G401.6 (cell line): Measurements from ENCODE around the gene CYB561D1.

ENCODE experiments used
- FAIRE-seq: peaks from 2 replicates; lab custom pipeline; 2012; peaks lifted over from hg19 to GRCh38; lab: Jason Lieb, UNC

The CYB561D1 gene

DNA sequence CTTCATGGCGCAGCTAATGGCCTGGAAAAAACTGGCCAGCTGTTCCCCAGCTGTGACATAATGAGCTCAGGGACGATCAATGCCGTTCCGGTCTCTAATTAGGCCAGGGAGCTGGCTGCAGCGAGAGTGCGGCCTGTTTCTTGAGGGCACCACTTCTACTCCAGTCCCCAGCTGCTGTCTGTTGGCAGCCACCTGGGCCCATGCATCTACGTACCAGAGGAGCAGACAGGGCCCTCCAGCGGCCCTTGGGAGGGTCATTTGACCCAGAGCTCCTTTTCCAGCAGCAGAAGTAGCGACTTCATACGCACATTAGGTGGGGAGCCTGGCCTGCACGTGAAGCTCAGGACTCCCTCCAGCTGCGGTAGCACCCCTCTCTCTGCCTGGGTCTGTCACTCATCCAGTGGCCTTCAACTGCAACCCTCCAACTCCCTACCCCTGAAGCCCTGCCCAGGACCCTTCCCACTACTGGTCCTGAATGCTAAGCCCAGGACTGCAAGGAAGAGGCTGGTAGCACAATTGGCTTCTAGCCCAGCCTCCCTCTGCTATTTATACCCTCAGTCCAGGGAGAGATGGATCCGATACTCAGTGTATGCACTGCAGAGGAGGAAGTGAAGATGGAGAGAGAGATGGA, 36.7 kb downstream of the CYB561D1 start:
- FAIRE-seq, result no peak

DNA sequence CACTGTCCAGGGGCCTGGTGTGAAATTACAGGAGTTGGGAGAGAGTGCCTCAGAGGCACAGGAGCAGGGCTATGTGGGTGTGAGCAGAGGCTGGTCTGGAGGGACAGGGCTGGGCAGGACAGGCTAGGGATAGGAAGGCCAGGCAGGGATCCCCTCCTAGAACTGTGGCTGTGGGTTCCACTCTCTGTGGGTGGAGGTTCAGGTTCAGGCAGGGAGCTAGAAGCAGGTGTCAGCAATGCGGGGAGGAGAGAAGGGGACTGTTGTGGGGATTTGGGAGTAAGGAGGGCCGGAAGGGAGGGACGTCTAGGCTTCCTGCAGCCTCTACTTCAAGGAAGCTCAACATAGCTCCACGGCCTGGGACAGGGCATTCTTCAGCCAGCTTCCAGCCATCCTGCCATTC, 37.5 kb downstream of the CYB561D1 start:
- no peak for FAIRE-seq

DNA sequence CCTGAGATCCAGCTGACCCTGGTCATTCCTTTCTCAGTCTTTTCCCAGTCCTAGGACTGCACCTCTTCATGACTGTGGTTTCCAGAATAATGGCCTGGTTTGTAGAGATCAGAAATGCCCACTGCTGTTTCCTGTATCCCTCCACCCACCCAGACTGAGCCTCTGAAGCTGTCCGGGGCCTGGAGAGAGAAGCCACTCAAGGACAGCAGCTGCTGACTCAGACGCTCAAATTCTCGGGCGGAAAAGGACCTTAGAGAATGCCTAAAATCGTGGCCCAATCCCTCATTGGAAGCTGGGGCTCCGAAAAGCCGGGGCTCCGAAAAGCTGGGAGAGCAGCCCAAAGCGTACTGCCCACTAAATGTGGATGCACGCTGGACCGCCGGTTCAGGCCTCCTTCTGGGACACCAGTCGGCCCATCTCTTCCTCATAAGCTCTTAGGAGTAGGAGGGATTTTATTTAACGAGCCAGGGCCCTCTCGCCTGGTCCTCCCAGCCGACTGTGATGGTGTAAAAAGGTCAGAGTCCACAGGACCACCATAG, 38.0 kb downstream of the CYB561D1 start:
- FAIRE-seq, result no peak

DNA sequence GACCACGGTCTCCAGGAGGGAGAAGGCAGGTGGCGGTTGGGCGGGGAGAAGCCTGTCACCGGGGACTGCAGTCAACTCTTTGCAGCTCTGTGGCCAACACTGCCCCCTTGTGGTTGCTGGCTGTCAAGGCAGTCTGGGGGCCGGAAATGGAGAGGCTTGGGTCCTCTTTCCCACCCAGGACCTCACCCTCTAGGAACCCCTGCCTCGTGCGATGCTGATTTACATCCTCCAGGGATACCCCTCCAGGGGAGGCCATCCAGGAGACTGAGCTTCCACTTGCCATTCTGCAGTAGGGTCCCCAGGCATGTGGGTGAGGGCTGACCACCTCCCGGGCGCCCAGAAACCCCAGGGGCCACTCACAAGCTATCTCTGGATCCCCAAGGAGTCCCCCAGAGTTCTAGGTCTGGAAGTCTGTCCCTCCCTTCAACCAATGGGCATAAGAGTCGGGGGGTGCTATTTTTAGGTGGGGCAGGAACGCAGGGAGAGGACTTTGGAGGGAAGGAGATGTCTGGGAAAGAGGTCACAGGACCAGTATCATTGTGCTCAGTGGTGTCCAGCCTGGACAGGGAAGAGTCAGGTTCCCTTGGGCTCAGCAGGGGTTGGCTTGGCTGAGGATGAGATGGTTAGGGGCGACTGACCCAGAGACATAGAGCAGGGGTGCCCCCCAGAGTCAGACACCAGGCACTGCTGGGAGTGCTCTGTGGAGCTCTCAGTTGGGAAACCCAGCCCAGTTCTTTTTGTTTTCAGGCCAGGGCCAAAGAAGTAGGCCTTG, 38.7 kb downstream of the CYB561D1 start:
- FAIRE-seq, result no peak

DNA sequence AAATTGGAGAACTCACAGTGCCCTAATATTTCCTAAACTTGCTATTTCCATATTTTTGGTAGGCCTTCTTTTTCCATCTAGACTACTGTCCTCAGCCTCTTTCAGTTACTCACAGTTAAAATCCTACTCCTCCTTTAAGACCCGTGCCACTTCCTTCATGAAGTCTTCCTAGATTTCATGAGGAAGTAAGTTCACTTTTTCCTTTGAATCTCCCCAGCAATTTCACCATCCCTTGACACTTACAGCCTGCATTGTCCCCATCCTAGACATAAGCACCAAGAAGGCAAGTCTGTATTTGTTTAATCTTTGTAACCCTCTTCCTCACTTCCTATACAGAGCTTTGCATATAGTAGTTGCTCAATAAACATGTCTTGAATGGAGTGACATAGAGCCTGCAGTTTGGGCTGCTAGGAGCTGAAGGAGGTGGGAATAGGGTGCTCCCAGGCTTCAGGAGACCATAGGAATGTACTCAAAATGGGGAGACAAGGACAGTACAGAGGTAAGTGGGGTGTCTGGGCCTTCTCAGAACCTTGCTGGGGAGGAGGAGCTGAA, 40.5 kb downstream of the CYB561D1 start:
- FAIRE-seq, result no peak

DNA sequence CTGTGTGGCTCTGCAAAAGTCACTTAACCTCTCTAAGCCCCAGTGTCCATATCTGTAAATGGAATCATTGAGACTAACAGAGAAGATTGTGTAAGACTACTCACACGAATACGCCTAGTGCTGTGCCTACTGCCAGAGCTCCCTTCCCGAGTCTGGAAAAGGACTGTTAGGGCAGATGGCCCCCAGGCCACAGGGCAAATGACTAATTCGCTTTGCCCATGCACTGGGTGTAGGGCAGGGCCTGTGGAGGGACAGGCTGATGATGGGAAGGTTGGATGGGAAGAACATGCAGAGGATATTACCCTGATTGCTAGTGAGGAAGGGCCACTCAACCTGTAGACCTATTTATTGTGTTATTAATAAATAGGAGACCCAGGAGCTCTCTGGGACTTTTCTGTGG, 41.6 kb downstream of the CYB561D1 start:
- FAIRE-seq, result no peak

DNA sequence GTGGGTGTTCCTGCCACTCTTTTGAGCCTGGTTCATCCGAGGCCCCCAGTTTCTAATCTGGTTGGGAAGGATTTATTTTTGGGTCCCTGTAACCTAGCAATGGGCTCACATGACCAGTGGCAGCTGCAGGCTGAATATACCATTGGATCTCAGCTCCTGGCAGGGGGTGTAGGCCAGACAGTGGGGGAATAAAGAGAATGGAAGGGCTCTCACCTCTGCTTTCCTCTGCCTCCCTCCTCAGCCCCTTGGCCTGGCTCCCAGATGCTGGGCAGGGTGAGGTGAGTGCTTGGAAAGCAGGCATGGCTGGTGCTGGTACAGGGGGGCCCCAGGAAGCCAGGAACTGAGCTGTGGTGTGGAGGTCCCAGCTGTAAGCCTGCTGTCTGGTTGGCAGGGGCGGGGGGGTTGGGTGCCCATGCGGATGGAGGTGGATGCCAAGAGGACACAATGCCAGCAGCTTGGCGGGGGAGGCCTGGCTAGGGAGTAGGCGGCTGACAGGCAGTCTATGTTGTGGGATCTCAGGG, 42.1 kb downstream of the CYB561D1 start:
- FAIRE-seq, result no peak

DNA sequence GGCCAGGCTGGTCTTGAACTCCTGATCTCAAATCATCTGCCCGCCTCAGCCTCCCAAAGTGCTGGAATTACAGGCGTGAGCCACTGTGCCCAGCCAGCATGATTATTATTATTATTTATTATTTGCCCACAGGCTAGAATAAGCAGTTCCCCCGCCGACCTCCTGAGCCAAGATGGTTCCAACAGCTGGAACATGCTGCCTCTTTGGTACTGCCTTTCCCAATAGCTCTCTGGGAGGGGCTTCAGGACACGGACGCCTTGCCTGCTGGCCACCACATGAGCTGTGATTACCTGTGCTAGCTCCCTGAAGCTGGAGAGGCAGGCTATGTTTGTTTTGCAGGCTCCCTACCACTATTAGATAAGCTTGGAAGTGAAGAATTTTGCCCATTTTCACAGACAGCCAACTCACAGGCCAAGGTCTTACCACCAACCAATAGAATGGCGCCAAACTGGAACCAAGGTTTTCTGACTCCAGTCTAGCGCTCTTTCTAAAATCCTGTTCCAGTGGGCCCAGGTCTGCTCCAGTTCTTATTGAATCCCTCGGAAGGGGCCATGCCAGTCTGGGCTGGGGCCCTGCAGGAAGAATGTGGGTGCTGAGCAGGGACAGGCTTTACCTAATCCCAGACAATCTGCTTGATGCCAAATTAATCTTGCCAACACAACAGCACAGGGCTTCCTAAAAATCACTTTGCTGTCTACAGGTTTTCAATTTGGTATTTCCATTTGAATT, 43.7 kb downstream of the CYB561D1 start:
- no peak for FAIRE-seq

DNA sequence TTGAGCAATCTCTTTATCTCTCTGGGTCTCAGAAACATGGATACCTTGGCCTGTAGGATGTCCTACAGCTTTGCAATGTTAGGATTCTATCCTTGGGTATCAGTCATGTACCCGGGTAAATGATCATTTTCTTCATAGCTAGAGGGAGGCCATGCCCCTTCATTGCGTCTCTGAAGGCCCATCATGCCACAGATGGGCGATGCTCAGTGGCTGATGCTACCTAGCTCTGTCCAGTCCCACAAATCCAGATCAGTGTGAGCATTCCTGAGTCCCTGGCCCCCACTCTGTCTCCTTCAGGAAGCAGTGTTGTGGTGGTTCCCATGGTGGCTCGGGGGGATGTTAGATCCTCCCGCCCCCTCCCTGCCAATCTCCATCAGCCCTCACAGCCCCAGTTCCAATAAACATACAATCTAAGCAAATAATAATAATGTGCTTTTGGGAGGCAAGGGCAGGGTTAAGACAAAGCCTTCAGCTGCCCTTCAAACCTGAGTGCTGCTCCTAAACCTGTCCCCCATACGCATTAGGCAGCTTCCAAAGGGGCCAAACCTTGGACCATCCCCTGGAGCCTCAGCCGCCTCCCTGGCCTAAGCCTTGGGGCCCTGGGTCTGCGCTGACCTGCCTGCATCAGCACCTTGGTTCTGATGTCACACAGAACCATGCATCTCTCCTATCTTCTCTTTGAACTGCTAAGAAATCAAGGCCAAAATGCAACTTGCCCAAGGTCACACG, 45.1 kb downstream of the CYB561D1 start:
- no peak for FAIRE-seq

DNA sequence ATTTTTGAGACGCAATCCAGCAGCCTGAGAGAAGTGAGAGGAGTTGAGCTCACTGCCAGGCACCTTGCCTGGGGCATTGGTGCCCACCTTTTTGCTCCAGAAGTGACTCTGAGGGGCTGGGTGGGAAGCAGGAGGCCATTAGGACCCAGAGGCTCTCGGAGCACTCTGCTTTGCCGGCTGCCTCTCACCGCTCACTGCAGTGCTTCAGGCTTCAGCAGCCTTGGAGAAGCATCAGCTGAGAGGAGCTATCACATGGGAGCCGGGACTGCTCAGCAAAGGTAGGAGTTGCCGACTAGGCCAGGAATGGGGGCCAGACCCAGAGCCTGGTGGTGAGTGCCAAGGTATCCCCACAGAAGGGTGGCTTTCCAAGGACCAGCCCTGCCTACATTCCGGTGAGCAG, 45.8 kb downstream of the CYB561D1 start, which contains the start of gene GPR61:
Gene GPR61, plus strand, starts transcription at position 197 of the 400 bp plus-strand sequence. CDS start 3,151 bp downstream, outside the sequence.
- no peak for FAIRE-seq

DNA sequence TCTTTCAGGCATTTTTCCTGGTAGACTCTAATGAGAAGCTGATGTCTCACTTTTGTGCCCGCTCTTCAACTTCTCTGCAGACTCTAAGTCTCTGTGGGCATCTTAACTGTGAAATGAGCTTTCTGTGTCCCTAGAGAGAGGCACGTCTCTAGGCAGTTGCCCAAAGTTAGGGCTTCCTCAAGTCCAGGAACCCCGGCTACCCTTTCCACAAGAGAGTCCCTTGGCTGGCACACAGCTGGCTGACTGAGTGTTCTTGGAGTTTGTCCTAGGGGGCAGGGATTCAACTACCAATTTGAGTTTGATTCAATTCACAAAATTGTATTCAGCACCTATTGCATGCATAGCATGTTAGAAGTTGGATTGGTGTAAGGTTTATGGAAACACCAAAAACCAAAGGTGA, 47.2 kb downstream of the CYB561D1 start:
- no peak for FAIRE-seq

DNA sequence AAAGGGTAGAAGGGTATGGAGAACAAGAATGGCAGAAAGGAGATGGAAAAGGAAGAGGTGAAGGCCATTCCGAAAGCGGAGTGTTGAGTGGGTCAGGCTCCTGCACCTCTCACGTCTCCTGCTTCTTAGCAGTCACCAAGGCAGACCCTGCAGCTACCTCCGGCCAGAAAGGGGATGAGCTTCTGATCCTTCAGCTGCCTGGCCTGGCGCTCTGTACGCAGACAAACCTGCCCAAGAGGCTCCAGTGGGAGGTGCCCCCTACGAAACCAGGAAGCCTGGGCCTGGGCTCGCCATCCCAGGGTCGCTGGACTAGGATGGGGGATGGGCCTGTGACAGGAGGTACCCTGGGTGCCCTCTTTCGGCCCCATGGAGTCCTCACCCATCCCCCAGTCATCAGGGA, 48.8 kb downstream of the CYB561D1 start:
- FAIRE-seq, result no peak

DNA sequence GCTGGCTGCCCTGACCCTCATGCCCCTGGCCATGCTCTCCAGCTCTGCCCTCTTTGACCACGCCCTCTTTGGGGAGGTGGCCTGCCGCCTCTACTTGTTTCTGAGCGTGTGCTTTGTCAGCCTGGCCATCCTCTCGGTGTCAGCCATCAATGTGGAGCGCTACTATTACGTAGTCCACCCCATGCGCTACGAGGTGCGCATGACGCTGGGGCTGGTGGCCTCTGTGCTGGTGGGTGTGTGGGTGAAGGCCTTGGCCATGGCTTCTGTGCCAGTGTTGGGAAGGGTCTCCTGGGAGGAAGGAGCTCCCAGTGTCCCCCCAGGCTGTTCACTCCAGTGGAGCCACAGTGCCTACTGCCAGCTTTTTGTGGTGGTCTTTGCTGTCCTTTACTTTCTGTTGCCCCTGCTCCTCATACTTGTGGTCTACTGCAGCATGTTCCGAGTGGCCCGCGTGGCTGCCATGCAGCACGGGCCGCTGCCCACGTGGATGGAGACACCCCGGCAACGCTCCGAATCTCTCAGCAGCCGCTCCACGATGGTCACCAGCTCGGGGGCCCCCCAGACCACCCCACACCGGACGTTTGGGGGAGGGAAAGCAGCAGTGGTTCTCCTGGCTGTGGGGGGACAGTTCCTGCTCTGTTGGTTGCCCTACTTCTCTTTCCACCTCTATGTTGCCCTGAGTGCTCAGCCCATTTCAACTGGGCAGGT, 49.5 kb downstream of the CYB561D1 start:
- FAIRE-seq, result no peak

DNA sequence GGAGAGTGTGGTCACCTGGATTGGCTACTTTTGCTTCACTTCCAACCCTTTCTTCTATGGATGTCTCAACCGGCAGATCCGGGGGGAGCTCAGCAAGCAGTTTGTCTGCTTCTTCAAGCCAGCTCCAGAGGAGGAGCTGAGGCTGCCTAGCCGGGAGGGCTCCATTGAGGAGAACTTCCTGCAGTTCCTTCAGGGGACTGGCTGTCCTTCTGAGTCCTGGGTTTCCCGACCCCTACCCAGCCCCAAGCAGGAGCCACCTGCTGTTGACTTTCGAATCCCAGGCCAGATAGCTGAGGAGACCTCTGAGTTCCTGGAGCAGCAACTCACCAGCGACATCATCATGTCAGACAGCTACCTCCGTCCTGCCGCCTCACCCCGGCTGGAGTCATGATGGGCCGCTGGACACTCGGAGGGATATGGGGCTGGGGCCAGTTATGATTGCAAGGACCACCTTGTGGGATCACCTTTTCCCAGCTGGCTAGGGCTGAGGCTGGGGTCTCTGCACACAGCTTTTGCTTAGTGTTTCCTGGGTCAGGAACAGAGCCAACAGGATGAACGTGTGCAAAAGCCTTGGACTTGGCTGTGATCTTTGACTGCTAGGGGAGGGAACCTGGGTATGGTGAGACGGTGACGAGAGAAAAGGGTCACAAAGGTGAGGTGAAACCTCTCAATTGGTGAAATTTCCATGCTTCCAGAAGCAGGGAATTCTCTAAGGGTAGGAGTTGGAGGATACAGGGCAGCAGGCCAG, 50.3 kb downstream of the CYB561D1 start:
- no peak for FAIRE-seq

DNA sequence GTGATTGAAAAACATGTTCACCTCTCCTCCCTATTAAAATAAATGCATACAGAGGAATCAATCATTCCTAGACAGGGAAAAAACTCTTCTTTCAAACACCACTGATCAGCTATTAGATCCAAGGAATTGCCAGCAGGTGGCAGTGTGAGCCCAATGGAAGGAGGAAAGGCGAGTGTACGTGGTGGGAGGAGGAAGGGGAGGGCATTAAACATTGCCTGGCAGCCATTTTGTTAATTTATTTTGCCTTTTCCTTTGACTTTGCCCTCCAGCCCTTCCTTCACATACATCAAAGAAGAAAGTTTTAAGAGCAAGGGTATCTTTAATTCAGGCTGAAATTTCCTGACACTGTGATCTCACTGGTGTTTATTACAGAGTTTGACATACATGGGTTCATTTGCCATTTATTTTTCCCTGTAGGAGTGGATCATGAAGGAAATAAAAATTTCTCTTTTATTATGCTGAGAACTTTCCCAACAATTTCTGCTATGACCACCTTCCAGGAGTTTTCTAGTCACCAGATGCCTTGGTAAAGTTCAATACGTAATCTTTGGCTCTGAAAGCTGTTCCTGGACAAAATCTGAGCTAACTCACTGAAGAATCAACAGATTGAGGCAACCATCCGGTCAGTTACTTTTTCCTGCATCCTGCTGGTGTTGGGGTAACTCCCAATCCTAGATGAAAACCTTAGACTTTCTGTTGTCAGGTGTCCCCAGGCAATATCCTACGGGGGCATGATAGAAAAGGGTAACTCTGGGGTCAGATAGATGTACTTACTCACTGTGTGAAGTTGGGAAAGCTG, 52.6 kb downstream of the CYB561D1 start:
- peak; percentile 97 for FAIRE-seq

DNA sequence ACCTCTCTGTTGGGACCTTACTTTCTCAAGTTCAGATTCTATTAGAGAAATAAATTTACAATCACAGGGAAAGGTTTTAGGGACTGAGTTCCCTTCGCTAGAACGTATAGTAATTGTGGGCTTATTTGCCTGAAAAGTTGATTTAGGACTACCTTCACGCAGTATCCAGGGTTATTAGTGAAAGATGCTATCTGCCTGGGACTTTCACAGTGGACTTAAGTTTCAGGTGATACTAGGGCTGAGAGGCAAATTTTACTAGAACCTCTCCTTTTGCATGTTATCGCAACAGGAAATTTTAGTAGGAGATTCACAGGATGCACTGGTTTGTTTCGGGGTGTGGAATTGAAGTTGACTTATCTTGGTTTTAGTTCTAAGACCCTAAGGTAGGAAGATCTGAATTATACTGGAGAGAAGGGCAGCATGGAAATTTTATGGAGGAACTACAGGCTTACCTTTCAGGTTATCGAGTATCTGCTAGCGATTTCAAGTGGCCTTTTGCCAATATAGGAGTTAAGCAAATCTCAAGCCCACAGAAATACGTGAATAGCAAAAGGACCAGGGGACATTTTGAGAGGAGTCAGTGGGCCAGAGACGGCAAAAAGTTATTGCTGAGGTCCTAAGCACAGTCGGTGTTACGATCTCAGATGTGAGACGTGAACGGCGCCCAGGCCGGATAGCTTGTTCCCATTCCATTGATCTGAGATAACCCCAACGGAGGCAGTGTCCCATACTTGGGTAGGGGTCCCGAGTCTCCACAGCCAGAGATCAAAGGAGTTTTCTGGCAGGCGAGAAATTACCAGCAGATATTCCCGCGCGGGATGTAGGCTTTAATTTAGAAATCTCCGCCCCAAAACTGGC, 53.8 kb downstream of the CYB561D1 start:
- FAIRE-seq, result no peak

DNA sequence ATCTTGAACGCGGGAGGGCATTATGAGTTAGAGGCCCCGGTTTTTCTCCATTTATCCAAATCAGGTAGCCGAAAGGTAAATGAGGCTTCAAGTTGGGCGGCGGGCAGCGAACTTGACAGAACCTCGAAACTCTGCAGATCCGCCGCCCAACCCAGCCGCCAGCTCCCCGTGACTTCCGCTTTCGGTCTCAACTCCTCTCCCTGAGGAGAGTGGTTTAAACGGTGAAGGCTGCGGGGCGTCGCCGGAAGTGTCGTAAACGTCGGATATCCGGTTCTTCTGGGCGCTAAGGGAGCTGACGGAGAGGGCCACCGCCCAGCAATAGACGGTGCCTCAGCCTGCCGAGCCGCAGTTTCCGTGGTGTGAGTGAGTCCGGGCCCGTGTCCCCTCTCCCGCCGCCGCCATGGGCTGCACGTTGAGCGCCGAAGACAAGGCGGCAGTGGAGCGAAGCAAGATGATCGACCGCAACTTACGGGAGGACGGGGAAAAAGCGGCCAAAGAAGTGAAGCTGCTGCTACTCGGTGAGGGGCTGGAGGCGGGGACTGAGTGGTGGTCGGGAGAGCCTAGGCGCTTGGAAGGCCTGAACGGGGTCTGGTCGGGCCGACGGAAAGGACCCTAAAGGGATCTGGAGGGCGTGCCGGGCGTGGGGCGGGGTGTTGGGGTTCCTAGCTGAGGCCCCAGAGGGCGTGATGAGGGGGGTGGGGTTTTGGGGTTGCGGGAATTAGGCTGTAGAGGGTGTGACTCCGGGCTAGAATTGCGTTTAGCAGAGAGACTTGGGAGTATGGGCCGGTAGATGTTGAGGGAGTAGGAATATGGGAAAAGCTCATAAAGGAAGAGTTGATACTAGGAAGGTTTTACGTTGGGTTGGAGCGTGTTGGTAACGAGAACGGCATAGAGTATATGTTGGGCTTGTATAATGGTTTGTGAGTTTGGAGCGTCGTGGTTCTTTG, 54.7 kb downstream of the CYB561D1 start, which contains the start of gene GNAI3:
Gene GNAI3, plus strand, starts transcription at position 295 of the 947 bp plus-strand sequence. Its CDS starts 106 bp downstream, at position 401.
- FAIRE-seq, result peak; percentile 81
